ENCODE data around the gene OLFM2. TPM values are rescaled to one million over a fixed set of nuclear protein-coding genes. Genes with fewer than 3 reads are reported as not detected.

OLFM2 gene
- polyA plus RNA-seq, 2 of the 4 experiments (the other 2 are of a cell fraction): 6.5 to 8.0 TPM

DNA sequence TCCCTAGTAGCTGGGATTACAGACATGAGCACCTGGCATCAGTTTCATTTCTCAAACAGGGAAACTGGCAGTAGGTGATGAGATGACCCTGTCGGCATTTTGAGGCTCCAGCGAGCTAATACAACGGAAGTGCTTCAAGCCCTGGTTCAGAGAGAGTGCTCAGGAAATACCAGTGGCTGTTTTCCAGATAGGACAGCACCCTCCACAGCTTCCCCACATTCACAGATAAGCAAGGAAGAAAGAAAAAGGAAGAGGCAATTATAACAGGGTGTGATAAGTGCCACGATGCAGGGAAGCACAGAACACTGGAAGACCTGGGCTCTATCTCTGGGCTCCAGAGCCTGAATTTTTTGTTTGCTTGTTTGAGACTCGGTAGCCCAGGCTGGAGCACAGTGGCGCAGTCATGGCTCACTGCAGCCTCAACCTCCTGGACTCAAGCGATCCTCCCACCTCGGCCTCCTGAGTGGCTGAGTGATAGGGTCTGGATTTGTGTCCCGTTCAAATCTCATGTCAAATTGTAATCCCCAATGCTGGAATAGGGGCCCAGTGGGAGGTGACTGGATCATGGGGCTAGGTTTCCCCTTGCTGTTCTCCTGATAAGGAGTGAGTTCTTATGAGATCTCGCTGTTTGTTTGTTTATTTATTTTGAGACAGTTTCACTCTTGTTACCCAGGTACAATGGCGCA lies 57.7 kb downstream of the OLFM2 start:
- Histone ChIP-seq H3K4me2 (no peak overlapping the region), H3K27ac (no peak overlapping the region), H3K9me3 (no peaks in the 10 kb centered on the region), H3K4me3 (no peak overlapping the region), H3K4me1 (peaks cover 4% of the 10 kb centered on the region; the same call in 1 of the 3 replicates)
- FAIRE-seq (no peak), ATAC-seq (no peak), DNase-seq (ENCODE audit: low read depth in 1 of 2, low spot score in 1 of 2) (no peak)
- ChIA-PET POLR2A (no interaction called here), CTCF (interaction anchor here (0.7 kb wide), 1 partner anchor 904 kb away, joined by 4 read pairs; no protein-coding TSS in a partner anchor)
- 91% methylated on average over 11 of the region's 11 CpGs for WGBS (ENCODE audit: missing lambda C conversion rate)
- TF ChIP-seq, protein P1, sequence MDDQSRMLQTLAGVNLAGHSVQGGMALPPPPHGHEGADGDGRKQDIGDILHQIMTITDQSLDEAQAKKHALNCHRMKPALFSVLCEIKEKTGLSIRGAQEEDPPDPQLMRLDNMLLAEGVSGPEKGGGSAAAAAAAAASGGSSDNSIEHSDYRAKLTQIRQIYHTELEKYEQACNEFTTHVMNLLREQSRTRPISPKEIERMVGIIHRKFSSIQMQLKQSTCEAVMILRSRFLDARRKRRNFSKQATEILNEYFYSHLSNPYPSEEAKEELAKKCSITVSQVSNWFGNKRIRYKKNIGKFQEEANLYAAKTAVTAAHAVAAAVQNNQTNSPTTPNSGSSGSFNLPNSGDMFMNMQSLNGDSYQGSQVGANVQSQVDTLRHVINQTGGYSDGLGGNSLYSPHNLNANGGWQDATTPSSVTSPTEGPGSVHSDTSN (IDR thresholded peaks at IDR 0.05): no peak

- TF ChIP-seq FOXS1 (CRISPR knock-in tag; IDR thresholded peaks at IDR 0.05): no peak
- TF ChIP-seq, protein P2, sequence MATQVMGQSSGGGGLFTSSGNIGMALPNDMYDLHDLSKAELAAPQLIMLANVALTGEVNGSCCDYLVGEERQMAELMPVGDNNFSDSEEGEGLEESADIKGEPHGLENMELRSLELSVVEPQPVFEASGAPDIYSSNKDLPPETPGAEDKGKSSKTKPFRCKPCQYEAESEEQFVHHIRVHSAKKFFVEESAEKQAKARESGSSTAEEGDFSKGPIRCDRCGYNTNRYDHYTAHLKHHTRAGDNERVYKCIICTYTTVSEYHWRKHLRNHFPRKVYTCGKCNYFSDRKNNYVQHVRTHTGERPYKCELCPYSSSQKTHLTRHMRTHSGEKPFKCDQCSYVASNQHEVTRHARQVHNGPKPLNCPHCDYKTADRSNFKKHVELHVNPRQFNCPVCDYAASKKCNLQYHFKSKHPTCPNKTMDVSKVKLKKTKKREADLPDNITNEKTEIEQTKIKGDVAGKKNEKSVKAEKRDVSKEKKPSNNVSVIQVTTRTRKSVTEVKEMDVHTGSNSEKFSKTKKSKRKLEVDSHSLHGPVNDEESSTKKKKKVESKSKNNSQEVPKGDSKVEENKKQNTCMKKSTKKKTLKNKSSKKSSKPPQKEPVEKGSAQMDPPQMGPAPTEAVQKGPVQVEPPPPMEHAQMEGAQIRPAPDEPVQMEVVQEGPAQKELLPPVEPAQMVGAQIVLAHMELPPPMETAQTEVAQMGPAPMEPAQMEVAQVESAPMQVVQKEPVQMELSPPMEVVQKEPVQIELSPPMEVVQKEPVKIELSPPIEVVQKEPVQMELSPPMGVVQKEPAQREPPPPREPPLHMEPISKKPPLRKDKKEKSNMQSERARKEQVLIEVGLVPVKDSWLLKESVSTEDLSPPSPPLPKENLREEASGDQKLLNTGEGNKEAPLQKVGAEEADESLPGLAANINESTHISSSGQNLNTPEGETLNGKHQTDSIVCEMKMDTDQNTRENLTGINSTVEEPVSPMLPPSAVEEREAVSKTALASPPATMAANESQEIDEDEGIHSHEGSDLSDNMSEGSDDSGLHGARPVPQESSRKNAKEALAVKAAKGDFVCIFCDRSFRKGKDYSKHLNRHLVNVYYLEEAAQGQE (IDR thresholded peaks at IDR 0.05): no peak
- TF ChIP-seq, protein P3, sequence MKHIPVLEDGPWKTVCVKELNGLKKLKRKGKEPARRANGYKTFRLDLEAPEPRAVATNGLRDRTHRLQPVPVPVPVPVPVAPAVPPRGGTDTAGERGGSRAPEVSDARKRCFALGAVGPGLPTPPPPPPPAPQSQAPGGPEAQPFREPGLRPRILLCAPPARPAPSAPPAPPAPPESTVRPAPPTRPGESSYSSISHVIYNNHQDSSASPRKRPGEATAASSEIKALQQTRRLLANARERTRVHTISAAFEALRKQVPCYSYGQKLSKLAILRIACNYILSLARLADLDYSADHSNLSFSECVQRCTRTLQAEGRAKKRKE (CRISPR knock-in tag; IDR thresholded peaks at IDR 0.05; ENCODE audit: low read depth): no peak
- no peak for TF ChIP-seq HDAC2 (IDR thresholded peaks at IDR 0.05)
- TF ChIP-seq RFX5 (IDR thresholded peaks at IDR 0.05): no peak
- no peak for TF ChIP-seq JUN (IDR thresholded peaks at IDR 0.05)
- TF ChIP-seq CBX2 (IDR thresholded peaks at IDR 0.05; ENCODE audit: borderline replicate concordance, low read depth): no peak
- no peak for TF ChIP-seq HMGXB4 (CRISPR knock-in tag; IDR thresholded peaks at IDR 0.05; ENCODE audit: borderline replicate concordance)
- TF ChIP-seq CBX8 (IDR thresholded peaks at IDR 0.05): no peak
- no peak for TF ChIP-seq ZC3H11A (IDR thresholded peaks at IDR 0.05)
- TF ChIP-seq EHMT2 (IDR thresholded peaks at IDR 0.05; ENCODE audit: low read depth): no peak
- no peak for TF ChIP-seq MAZ (IDR thresholded peaks at IDR 0.05; ENCODE audit: borderline replicate concordance, low read depth, low read length)
- TF ChIP-seq RAD21 (conservative IDR thresholded peaks at IDR 0.05 in 1 of 2, IDR thresholded peaks at IDR 0.05 in 1 of 2): no peak
- TF ChIP-seq EHF (CRISPR knock-in tag; IDR thresholded peaks at IDR 0.05): no peak
- TF ChIP-seq NPAS2 (CRISPR knock-in tag; IDR thresholded peaks at IDR 0.05; ENCODE audit: borderline replicate concordance): no peak
- no peak for TF ChIP-seq POLR2A (IDR thresholded peaks at IDR 0.05; ENCODE audit: low read length)
- no peak for TF ChIP-seq POLR2AphosphoS2 (conservative IDR thresholded peaks at IDR 0.05; ENCODE audit: low read length)
- H3K4me2 ChIP-seq: no peak overlapping the region
- FAIRE-seq (no peak), ATAC-seq (no peak), DNase-seq (ENCODE audit: low read depth in 1 of 2, low spot score in 1 of 2) (no peak)
- CTCF ChIA-PET: interaction anchor here (0.7 kb wide), 1 partner anchor 904 kb away, joined by 4 read pairs; no protein-coding TSS in a partner anchor
- H3K9me3 ChIP-seq: no peaks in the 10 kb centered on the region
- WGBS (ENCODE audit: missing lambda C conversion rate): 65% methylated on average over 10 of the region's 10 CpGs
- peaks cover 4% of the 10 kb centered on the region; the same call in 1 of the 3 replicates for H3K4me1 ChIP-seq
- POLR2A ChIA-PET: no interaction called here
- H3K4me3 ChIP-seq: no peak overlapping the region
- H3K27ac ChIP-seq: no peak overlapping the region
Measured at GRCh38 chr19:9877780-9878510, 58.4 kb downstream of the OLFM2 start.
